ENCODE measurements around the gene TSPAN3. TPM values are rescaled to one million over a fixed set of nuclear protein-coding genes. Genes with fewer than 3 reads are reported as not detected.

Gene TSPAN3
- total and polyA plus RNA-seq, 10 of the 15 experiments (the other 5 are each of a cell fraction or from before 2014, with no cell fraction given) = 18.9 to 114 (median 57.2) TPM

DNA sequence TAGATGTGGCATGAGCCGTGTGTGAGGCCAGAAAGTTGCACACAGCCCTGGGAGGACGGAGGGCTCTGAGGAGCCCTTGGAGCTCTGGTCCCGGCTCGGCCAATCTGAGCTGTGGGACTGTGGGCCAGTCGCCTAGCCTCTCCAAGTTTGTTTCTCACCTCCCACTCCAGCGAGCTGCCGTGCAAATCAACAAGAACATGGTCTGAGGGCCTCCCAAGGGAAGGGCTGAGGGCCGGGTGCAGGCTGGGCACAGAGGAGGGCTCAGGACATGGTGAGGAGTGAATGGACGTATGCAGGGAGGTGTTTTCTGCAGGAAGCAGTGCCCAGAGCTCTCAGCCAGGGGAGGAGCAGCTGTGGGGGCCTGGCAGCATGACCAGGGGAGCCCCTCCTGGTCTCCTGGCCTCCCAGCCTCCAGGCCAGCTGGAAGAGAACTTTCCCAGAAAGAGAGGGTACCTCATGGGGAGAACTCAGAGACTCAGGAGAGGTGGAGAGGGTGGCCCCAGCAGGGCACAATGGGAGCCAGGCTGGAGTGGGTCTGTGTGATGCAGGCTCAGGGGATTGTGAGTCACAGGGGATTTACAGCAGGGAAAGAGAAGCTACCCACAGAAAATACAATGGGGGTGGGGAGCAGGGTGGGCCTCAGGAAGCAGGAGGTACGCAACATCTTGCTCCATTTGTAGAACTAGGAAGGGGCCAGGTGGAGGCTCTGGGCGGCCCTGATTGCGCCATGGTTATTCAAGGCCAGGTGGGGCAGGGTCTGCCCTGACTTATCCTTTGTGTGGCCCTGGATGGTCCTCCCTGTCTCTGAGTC lies 51.2 kb downstream of the TSPAN3 start (continued):
- TF ChIP-seq ZNF687 (IDR thresholded peaks at IDR 0.05) (no peak), ZNF622 (IDR thresholded peaks at IDR 0.05) (no peak), KLF5 (IDR thresholded peaks at IDR 0.05; ENCODE audit: partially characterized antibody) (no peak), RAD51 (IDR thresholded peaks at IDR 0.05) (no peak), ZBTB4 (CRISPR knock-in tag; IDR thresholded peaks at IDR 0.05) (no peak), EP300 (IDR thresholded peaks at IDR 0.05; ENCODE audit: borderline replicate concordance in 1 of 2, control insufficient read depth in 1 of 2, low read depth in 2 of 2, low read length in 2 of 2) (no peak), GABPA (IDR thresholded peaks at IDR 0.05; ENCODE audit: low read depth) (no peak), TCF7 (IDR thresholded peaks at IDR 0.05; ENCODE audit: borderline replicate concordance) (no peak), SMARCA5 (IDR thresholded peaks at IDR 0.05) (peak; percentile 50), RUNX3 (IDR thresholded peaks at IDR 0.05; ENCODE audit: low read length) (0 out of 2 replicates have a peak, but pooled peaks have one; percentile 21), HDAC2 (IDR thresholded peaks at IDR 0.05) (no peak), ZNF274 (IDR thresholded peaks at IDR 0.05; ENCODE audit: insufficient read depth, insufficient read length) (no peak), ZNF217 (IDR thresholded peaks at IDR 0.05) (no peak), NFXL1 (IDR thresholded peaks at IDR 0.05; ENCODE audit: borderline replicate concordance) (no peak), EZH2 (IDR thresholded peaks at IDR 0.05; ENCODE audit: borderline replicate concordance, control insufficient read depth, low read depth, low read length) (no peak), ETV6 (conservative IDR thresholded peaks at IDR 0.05 in 1 of 2, IDR thresholded peaks at IDR 0.05 in 1 of 2; ENCODE audit: borderline replicate concordance in 1 of 2, low read depth in 1 of 2) (no peak), NFYA (IDR thresholded peaks at IDR 0.05; ENCODE audit: borderline replicate concordance, low read depth, low read length) (no peak)
- TF ChIP-seq, protein P1, sequence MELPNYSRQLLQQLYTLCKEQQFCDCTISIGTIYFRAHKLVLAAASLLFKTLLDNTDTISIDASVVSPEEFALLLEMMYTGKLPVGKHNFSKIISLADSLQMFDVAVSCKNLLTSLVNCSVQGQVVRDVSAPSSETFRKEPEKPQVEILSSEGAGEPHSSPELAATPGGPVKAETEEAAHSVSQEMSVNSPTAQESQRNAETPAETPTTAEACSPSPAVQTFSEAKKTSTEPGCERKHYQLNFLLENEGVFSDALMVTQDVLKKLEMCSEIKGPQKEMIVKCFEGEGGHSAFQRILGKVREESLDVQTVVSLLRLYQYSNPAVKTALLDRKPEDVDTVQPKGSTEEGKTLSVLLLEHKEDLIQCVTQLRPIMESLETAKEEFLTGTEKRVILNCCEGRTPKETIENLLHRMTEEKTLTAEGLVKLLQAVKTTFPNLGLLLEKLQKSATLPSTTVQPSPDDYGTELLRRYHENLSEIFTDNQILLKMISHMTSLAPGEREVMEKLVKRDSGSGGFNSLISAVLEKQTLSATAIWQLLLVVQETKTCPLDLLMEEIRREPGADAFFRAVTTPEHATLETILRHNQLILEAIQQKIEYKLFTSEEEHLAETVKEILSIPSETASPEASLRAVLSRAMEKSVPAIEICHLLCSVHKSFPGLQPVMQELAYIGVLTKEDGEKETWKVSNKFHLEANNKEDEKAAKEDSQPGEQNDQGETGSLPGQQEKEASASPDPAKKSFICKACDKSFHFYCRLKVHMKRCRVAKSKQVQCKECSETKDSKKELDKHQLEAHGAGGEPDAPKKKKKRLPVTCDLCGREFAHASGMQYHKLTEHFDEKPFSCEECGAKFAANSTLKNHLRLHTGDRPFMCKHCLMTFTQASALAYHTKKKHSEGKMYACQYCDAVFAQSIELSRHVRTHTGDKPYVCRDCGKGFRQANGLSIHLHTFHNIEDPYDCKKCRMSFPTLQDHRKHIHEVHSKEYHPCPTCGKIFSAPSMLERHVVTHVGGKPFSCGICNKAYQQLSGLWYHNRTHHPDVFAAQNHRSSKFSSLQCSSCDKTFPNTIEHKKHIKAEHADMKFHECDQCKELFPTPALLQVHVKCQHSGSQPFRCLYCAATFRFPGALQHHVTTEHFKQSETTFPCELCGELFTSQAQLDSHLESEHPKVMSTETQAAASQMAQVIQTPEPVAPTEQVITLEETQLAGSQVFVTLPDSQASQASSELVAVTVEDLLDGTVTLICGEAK (IDR thresholded peaks at IDR 0.05; ENCODE audit: borderline replicate concordance) = no peak
